ENCODE measurements around the gene ELMOD3.

GRCh38 chr2:85383850-85384249 lies 29.3 kb downstream of the ELMOD3 start:
- TF ChIP-seq, protein P1, sequence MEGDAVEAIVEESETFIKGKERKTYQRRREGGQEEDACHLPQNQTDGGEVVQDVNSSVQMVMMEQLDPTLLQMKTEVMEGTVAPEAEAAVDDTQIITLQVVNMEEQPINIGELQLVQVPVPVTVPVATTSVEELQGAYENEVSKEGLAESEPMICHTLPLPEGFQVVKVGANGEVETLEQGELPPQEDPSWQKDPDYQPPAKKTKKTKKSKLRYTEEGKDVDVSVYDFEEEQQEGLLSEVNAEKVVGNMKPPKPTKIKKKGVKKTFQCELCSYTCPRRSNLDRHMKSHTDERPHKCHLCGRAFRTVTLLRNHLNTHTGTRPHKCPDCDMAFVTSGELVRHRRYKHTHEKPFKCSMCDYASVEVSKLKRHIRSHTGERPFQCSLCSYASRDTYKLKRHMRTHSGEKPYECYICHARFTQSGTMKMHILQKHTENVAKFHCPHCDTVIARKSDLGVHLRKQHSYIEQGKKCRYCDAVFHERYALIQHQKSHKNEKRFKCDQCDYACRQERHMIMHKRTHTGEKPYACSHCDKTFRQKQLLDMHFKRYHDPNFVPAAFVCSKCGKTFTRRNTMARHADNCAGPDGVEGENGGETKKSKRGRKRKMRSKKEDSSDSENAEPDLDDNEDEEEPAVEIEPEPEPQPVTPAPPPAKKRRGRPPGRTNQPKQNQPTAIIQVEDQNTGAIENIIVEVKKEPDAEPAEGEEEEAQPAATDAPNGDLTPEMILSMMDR (conservative IDR thresholded peaks at IDR 0.05): no peak
- TF ChIP-seq EZH2 (IDR thresholded peaks at IDR 0.05; ENCODE audit: low read depth): no peak
